SU-DHL-6 (cell line): Measurements from ENCODE around the gene RAD51B.

Experiments
- H2AFZ ChIP-seq: fragments of 200-600 bp; sonication (generic); 2 replicates; pipeline ENCODE4 v1.6.1; 2014; ENCODE audit warnings: low read depth, mild to moderate bottlenecking, moderate library complexity, mixed read lengths, antibody characterized with exemption, low read length; ENCODE audit not compliant: severe bottlenecking
- H3F3A ChIP-seq: fragments of 200-600 bp; shearing (Covaris generic); 2 replicates; pipeline ENCODE4 v1.6.0; 2016; ENCODE audit warnings: antibody characterized with exemption, mild to moderate bottlenecking; ENCODE audit not compliant: insufficient read depth
- H3K27ac ChIP-seq: fragments of 200-600 bp; sonication (generic); 2 replicates; pipeline ENCODE4 v1.5.1; 2016; ENCODE audit warnings: low read depth, mild to moderate bottlenecking, low read length, moderate library complexity, mixed read lengths
- H3K27me3 ChIP-seq: fragments of 200-600 bp; sonication (generic), shearing (Covaris generic); 2 replicates; pipeline ENCODE4 v1.6.0; 2014; ENCODE audit warnings: mild to moderate bottlenecking, low read length
- H3K36me3 ChIP-seq: fragments of 200-600 bp; sonication (generic); 2 replicates; pipeline ENCODE4 v1.6.1; 2014; ENCODE audit warnings: mild to moderate bottlenecking, low read length, mixed read lengths
- H3K4me2 ChIP-seq: fragments of 300-600, 200-600 bp; shearing (Covaris generic), sonication (generic); 2 replicates; pipeline ENCODE4 v1.6.0; 2014; ENCODE audit warnings: low read length, low read depth, mild to moderate bottlenecking; ENCODE audit not compliant: poor library complexity, severe bottlenecking
- H3K4me3 ChIP-seq: fragments of 200-600 bp; sonication (generic); 2 replicates; pipeline ENCODE4 v1.5.1; 2014; ENCODE audit warnings: antibody characterized with exemption, low read length, mild to moderate bottlenecking, mixed read lengths; ENCODE audit not compliant: insufficient read depth, poor library complexity, severe bottlenecking
- H3K79me2 ChIP-seq: fragments of 200-600 bp; sonication (generic); 2 replicates; pipeline ENCODE4 v1.6.1; 2014; ENCODE audit warnings: mild to moderate bottlenecking, low read length, moderate library complexity; ENCODE audit not compliant: insufficient read depth
- H3K9ac ChIP-seq: fragments of 200-600 bp; sonication (generic); 2 replicates; pipeline ENCODE4 v1.7.0; 2014; ENCODE audit warnings: mild to moderate bottlenecking, low read length
- H3K9me2 ChIP-seq: fragments of 200-600 bp; sonication (generic); replicated peaks from 2 replicates; pipeline ENCODE4 v1.6.1; 2014; ENCODE audit warnings: low read length; ENCODE audit not compliant: insufficient read depth
- H3K9me3 ChIP-seq: fragments of 200-600 bp; sonication (generic); 2 replicates; pipeline ENCODE4 v1.6.1; 2014; ENCODE audit warnings: low read length, mixed read lengths; ENCODE audit not compliant: insufficient read depth
- H4K20me1 ChIP-seq: fragments of 200-600 bp; sonication (generic); 2 replicates; pipeline ENCODE4 v1.6.1; 2014; ENCODE audit warnings: low read depth, mild to moderate bottlenecking, antibody characterized with exemption, low read length, moderate library complexity, mixed read lengths
- CTCF ChIP-seq: fragments of 200-600 bp; sonication (generic); IDR thresholded peaks from one replicate; pipeline ENCODE4 v1.5.1; 2017; ENCODE audit warnings: antibody characterized with exemption, mild to moderate bottlenecking, low read length, moderate library complexity; ENCODE audit not compliant: insufficient read depth, poor library complexity, severe bottlenecking
- EZH2phosphoT487 ChIP-seq: fragments of 200-600 bp; sonication (generic), shearing (Covaris generic); conservative IDR thresholded peaks from 2 replicates; pipeline ENCODE4 v1.6.1; 2018; ENCODE audit warnings: mild to moderate bottlenecking, antibody characterized with exemption, low read length, moderate library complexity, mixed read lengths

RAD51B gene

DNA sequence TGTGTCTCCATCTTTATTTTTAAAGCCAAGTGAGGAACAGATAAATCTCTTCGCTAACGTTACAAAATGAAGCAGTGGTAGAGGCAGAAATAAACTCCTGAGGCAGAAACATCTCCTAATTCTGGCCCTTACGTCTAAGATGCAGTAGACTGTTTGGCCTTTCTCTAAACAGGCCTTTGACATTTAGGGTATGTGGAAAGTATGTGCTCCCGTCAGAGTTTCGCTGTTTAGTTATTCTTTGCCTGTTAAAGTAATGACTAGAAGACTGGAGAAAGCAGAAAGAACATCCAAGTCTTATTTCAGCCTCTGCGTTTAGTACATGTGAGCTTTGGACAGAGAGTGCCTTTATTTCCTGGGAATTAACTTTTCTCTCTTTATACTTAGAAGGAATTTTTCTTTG, 216.6 kb downstream of the RAD51B start:
- Histone ChIP-seq H2AFZ (no peak overlapping the region), H3F3A (no peaks in the 10 kb centered on the region), H3K36me3 (no peaks in the 10 kb centered on the region), H3K4me3 (no peak overlapping the region), H3K4me2 (no peak overlapping the region), H3K27me3 (no peaks in the 10 kb centered on the region), H4K20me1 (no peaks in the 10 kb centered on the region), H3K9ac (no peak overlapping the region), H3K9me3 (no peaks in the 10 kb centered on the region), H3K27ac (no peak overlapping the region), H3K79me2 (no peaks in the 10 kb centered on the region), H3K9me2 (no peaks in the 10 kb centered on the region)
- TF ChIP-seq CTCF, result no peak
- TF ChIP-seq EZH2phosphoT487, result no peak

DNA sequence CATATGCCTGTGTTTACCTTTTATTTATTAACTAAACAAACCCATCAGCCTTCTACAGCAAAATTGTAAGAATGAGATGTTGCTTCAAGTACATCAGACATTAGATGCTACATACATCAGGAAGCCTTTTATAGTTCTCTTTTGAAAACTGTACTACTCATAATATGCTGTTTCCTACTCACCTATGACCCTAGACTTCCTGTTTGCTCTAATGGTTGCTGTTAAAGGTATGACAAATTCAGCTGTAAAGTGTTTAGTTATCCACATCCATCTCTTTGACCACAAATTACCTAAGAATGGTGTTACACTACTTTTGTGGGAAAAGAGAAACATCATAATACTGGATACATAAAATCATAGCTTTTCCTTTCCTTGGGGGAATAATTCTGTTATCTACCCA, 220.0 kb downstream of the RAD51B start:
- Histone ChIP-seq H3K27me3 (no peaks in the 10 kb centered on the region), H4K20me1 (no peaks in the 10 kb centered on the region), H3F3A (no peaks in the 10 kb centered on the region), H3K9me2 (no peaks in the 10 kb centered on the region), H3K36me3 (no peaks in the 10 kb centered on the region), H3K4me2 (no peak overlapping the region), H3K79me2 (no peaks in the 10 kb centered on the region), H3K9ac (no peak overlapping the region), H2AFZ (no peak overlapping the region), H3K27ac (no peak overlapping the region), H3K4me3 (no peak overlapping the region), H3K9me3 (no peaks in the 10 kb centered on the region)
- TF ChIP-seq CTCF, result no peak
- TF ChIP-seq EZH2phosphoT487, result no peak

GRCh38 chr14:68040633-68041369, 221.2 kb downstream of the RAD51B start:
- Histone ChIP-seq H3F3A (no peaks in the 10 kb centered on the region), H4K20me1 (no peaks in the 10 kb centered on the region), H3K79me2 (no peaks in the 10 kb centered on the region), H3K27ac (no peak overlapping the region), H3K9ac (no peak overlapping the region), H3K4me3 (no peak overlapping the region), H3K27me3 (no peaks in the 10 kb centered on the region), H3K9me2 (no peaks in the 10 kb centered on the region), H3K36me3 (no peaks in the 10 kb centered on the region), H2AFZ (no peak overlapping the region), H3K9me3 (no peaks in the 10 kb centered on the region), H3K4me2 (no peak overlapping the region)
- TF ChIP-seq EZH2phosphoT487 (no peak), CTCF (no peak)
